ENCODE measurements around the gene CDK5RAP3.

Gene CDK5RAP3

GRCh38 chr17:47952171-47953021 lies 18.5 kb upstream of the CDK5RAP3 start:
- no peaks in the 10 kb centered on the region for H3K9me3 ChIP-seq (ENCODE audit: control insufficient read depth, insufficient read depth, low read length)
- no peaks in the 10 kb centered on the region for H3K27me3 ChIP-seq (ENCODE audit: control insufficient read depth, insufficient read depth, low read length)
- H3K4me1 ChIP-seq (ENCODE audit: control insufficient read depth, insufficient read depth, low read length), result peaks cover 9% of the 10 kb centered on the region
- no peaks in the 10 kb centered on the region for H3K36me3 ChIP-seq (ENCODE audit: control insufficient read depth, insufficient read depth, low read length)
- no peak overlapping the region for H3K4me3 ChIP-seq (ENCODE audit: low read depth, low read length)
- no peak overlapping the region for H3K9ac ChIP-seq (ENCODE audit: low read depth, low read length)

GRCh38 chr17:47953909-47954308 lies 17.0 kb upstream of the CDK5RAP3 start:
- H3K9ac ChIP-seq (ENCODE audit: low read depth, low read length), result no peak overlapping the region
- no peaks in the 10 kb centered on the region for H3K36me3 ChIP-seq (ENCODE audit: control insufficient read depth, insufficient read depth, low read length)
- no peaks in the 10 kb centered on the region for H3K9me3 ChIP-seq (ENCODE audit: control insufficient read depth, insufficient read depth, low read length)
- H3K4me3 ChIP-seq (ENCODE audit: low read depth, low read length), result no peak overlapping the region
- no peaks in the 10 kb centered on the region for H3K27me3 ChIP-seq (ENCODE audit: control insufficient read depth, insufficient read depth, low read length)
- peaks cover 12% of the 10 kb centered on the region for H3K4me1 ChIP-seq (ENCODE audit: control insufficient read depth, insufficient read depth, low read length)

GRCh38 chr17:47955497-47956461 lies 15.1 kb upstream of the CDK5RAP3 start:
- H3K4me1 ChIP-seq (ENCODE audit: control insufficient read depth, insufficient read depth, low read length), result peaks cover 10% of the 10 kb centered on the region
- no peaks in the 10 kb centered on the region for H3K36me3 ChIP-seq (ENCODE audit: control insufficient read depth, insufficient read depth, low read length)
- no peaks in the 10 kb centered on the region for H3K9me3 ChIP-seq (ENCODE audit: control insufficient read depth, insufficient read depth, low read length)
- peaks cover 4% of the 10 kb centered on the region for H3K27me3 ChIP-seq (ENCODE audit: control insufficient read depth, insufficient read depth, low read length)
- no peak overlapping the region for H3K4me3 ChIP-seq (ENCODE audit: low read depth, low read length)
- H3K9ac ChIP-seq (ENCODE audit: low read depth, low read length), result no peak overlapping the region

- H3K9ac ChIP-seq (ENCODE audit: low read depth, low read length), result no peak overlapping the region
- H3K36me3 ChIP-seq (ENCODE audit: control insufficient read depth, insufficient read depth, low read length), result no peaks in the 10 kb centered on the region
- H3K9me3 ChIP-seq (ENCODE audit: control insufficient read depth, insufficient read depth, low read length), result no peaks in the 10 kb centered on the region
- H3K4me1 ChIP-seq (ENCODE audit: control insufficient read depth, insufficient read depth, low read length), result peaks cover 10% of the 10 kb centered on the region
- H3K27me3 ChIP-seq (ENCODE audit: control insufficient read depth, insufficient read depth, low read length), result peaks cover 4% of the 10 kb centered on the region
- H3K4me3 ChIP-seq (ENCODE audit: low read depth, low read length), result peak overlapping the region; percentile 33
Measured at GRCh38 chr17:47956791-47957590, 13.9 kb upstream of the CDK5RAP3 start.

- peak within 1 kb of the TSS; percentile 38 for H3K4me3 ChIP-seq (ENCODE audit: low read depth, low read length)
- H3K9me3 ChIP-seq (ENCODE audit: control insufficient read depth, insufficient read depth, low read length), result no peaks in the 10 kb centered on the region
- peaks cover 10% of the 10 kb centered on the region for H3K4me1 ChIP-seq (ENCODE audit: control insufficient read depth, insufficient read depth, low read length)
Measured at GRCh38 chr17:47957591-47958490, 13.1 kb upstream of the CDK5RAP3 start, which contains the start of gene PRR15L. PRR15L (minus strand) TSS chr17:47957883; CDS start chr17:47953234, 4,649 bp downstream.

GRCh38 chr17:47959825-47960655 lies 10.9 kb upstream of the CDK5RAP3 start:
- Histone ChIP-seq H3K36me3 (ENCODE audit: control insufficient read depth, insufficient read depth, low read length) (no peaks in the 10 kb centered on the region), H3K9ac (ENCODE audit: low read depth, low read length) (no peak overlapping the region), H3K27me3 (ENCODE audit: control insufficient read depth, insufficient read depth, low read length) (peaks cover 4% of the 10 kb centered on the region), H3K4me1 (ENCODE audit: control insufficient read depth, insufficient read depth, low read length) (peaks cover 10% of the 10 kb centered on the region), H3K4me3 (ENCODE audit: low read depth, low read length) (no peak overlapping the region), H3K9me3 (ENCODE audit: control insufficient read depth, insufficient read depth, low read length) (no peaks in the 10 kb centered on the region)

More at GRCh38 chr17:47957591-47958490, 13.1 kb upstream of the CDK5RAP3 start, which contains the start of gene PRR15L:
- Histone ChIP-seq H3K27me3 (ENCODE audit: control insufficient read depth, insufficient read depth, low read length) (peaks cover 4% of the 10 kb centered on the region), H3K36me3 (ENCODE audit: control insufficient read depth, insufficient read depth, low read length) (no peaks in the 10 kb centered on the region), H3K9ac (ENCODE audit: low read depth, low read length) (no peak within 1 kb of the TSS)

GRCh38 chr17:47961406-47961805 lies 9.5 kb upstream of the CDK5RAP3 start:
- no peak overlapping the region for H3K9ac ChIP-seq (ENCODE audit: low read depth, low read length)
- H3K36me3 ChIP-seq (ENCODE audit: control insufficient read depth, insufficient read depth, low read length), result no peaks in the 10 kb centered on the region
- no peaks in the 10 kb centered on the region for H3K9me3 ChIP-seq (ENCODE audit: control insufficient read depth, insufficient read depth, low read length)
- no peak overlapping the region for H3K4me3 ChIP-seq (ENCODE audit: low read depth, low read length)
- H3K4me1 ChIP-seq (ENCODE audit: control insufficient read depth, insufficient read depth, low read length), result peaks cover 10% of the 10 kb centered on the region
- peaks cover 4% of the 10 kb centered on the region for H3K27me3 ChIP-seq (ENCODE audit: control insufficient read depth, insufficient read depth, low read length)

GRCh38 chr17:47962901-47963300 lies 8.0 kb upstream of the CDK5RAP3 start:
- Histone ChIP-seq H3K27me3 (ENCODE audit: control insufficient read depth, insufficient read depth, low read length) (peaks cover 4% of the 10 kb centered on the region), H3K36me3 (ENCODE audit: control insufficient read depth, insufficient read depth, low read length) (no peaks in the 10 kb centered on the region), H3K4me3 (ENCODE audit: low read depth, low read length) (no peak overlapping the region), H3K4me1 (ENCODE audit: control insufficient read depth, insufficient read depth, low read length) (peaks cover 2% of the 10 kb centered on the region), H3K9ac (ENCODE audit: low read depth, low read length) (no peak overlapping the region), H3K9me3 (ENCODE audit: control insufficient read depth, insufficient read depth, low read length) (no peaks in the 10 kb centered on the region)

- Histone ChIP-seq H3K9me3 (ENCODE audit: control insufficient read depth, insufficient read depth, low read length) (no peaks in the 10 kb centered on the region), H3K4me3 (ENCODE audit: low read depth, low read length) (no peak overlapping the region), H3K27me3 (ENCODE audit: control insufficient read depth, insufficient read depth, low read length) (peaks cover 4% of the 10 kb centered on the region), H3K9ac (ENCODE audit: low read depth, low read length) (no peak overlapping the region), H3K36me3 (ENCODE audit: control insufficient read depth, insufficient read depth, low read length) (no peaks in the 10 kb centered on the region), H3K4me1 (ENCODE audit: control insufficient read depth, insufficient read depth, low read length) (peaks cover under 1% of the 10 kb centered on the region)
Measured at GRCh38 chr17:47964856-47965255, 6.1 kb upstream of the CDK5RAP3 start.

GRCh38 chr17:47966079-47966519 lies 4.8 kb upstream of the CDK5RAP3 start:
- H3K4me1 ChIP-seq (ENCODE audit: control insufficient read depth, insufficient read depth, low read length), result peaks cover 4% of the 10 kb centered on the region
- no peaks in the 10 kb centered on the region for H3K36me3 ChIP-seq (ENCODE audit: control insufficient read depth, insufficient read depth, low read length)
- H3K27me3 ChIP-seq (ENCODE audit: control insufficient read depth, insufficient read depth, low read length), result peaks cover 2% of the 10 kb centered on the region
- H3K9me3 ChIP-seq (ENCODE audit: control insufficient read depth, insufficient read depth, low read length), result no peaks in the 10 kb centered on the region
- no peak overlapping the region for H3K9ac ChIP-seq (ENCODE audit: low read depth, low read length)
- no peak overlapping the region for H3K4me3 ChIP-seq (ENCODE audit: low read depth, low read length)
